ENCODE results near the gene VASN.

GRCh38 chr16:4339455-4339854 lies 32.2 kb upstream of the VASN start:
- TF ChIP-seq, protein P1, sequence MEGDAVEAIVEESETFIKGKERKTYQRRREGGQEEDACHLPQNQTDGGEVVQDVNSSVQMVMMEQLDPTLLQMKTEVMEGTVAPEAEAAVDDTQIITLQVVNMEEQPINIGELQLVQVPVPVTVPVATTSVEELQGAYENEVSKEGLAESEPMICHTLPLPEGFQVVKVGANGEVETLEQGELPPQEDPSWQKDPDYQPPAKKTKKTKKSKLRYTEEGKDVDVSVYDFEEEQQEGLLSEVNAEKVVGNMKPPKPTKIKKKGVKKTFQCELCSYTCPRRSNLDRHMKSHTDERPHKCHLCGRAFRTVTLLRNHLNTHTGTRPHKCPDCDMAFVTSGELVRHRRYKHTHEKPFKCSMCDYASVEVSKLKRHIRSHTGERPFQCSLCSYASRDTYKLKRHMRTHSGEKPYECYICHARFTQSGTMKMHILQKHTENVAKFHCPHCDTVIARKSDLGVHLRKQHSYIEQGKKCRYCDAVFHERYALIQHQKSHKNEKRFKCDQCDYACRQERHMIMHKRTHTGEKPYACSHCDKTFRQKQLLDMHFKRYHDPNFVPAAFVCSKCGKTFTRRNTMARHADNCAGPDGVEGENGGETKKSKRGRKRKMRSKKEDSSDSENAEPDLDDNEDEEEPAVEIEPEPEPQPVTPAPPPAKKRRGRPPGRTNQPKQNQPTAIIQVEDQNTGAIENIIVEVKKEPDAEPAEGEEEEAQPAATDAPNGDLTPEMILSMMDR (IDR thresholded peaks at IDR 0.05): no peak
- TF ChIP-seq POLR2A (IDR thresholded peaks at IDR 0.05): no peak
